GM04504 (cell line): ENCODE data around the gene SERINC1.

Experiments used
- DNase-seq: peaks from one replicate; pipeline ENCODE4 v3.0.0-alpha.2; 2012; ENCODE audit warnings: low read depth

Gene SERINC1

GRCh38 chr6:122432816-122433215 is 38.8 kb downstream of the SERINC1 start:
- no peak for DNase-seq

- no peak for DNase-seq
These were observed 39.8 kb downstream of the SERINC1 start for GRCh38 chr6:122431780-122432179.

- DNase-seq: no peak
These were observed 42.3 kb downstream of the SERINC1 start for GRCh38 chr6:122429323-122429722.

DNA sequence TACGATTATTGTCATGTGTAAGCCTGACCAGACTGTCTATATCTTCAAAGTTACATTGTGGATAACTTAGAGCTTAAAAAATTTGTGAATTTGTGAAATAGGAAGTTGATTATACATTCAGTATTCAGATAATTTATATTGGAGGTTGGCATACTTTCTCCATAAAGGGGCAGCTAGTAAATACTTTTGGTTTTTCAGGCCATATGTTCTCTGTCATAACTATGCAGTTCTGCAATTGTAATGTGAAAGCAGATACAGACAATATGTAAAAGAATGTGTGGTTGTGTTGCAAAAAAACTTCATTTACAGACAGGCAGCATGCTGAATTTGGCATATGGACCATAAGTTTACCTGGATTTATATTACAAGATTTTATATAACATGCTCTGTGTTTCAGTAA is 42.8 kb downstream of the SERINC1 start:
- DNase-seq: no peak

- no peak for DNase-seq
These were observed 45.0 kb downstream of the SERINC1 start for GRCh38 chr6:122426597-122426996.

DNA sequence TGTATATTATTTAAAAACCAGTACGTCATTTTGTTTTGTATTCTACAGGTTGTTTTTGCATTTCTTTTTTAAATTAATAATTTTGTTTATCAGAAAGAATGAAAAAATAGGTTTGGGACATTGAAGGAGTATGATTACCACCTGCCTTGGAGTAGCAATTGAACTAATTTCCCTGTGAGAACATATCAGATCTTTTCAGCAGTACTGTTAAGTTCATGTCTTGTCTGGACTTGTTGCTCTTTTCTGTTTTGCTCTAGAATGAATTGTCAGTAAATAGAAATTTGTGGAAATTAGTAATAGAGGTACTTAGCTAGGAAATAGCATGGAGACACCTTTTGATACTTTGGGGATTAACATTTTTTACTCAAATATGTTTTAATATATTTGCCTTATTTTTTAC is 47.9 kb downstream of the SERINC1 start:
- DNase-seq: no peak

- no peak for DNase-seq
These were observed 48.9 kb downstream of the SERINC1 start for GRCh38 chr6:122422614-122423267.

DNA sequence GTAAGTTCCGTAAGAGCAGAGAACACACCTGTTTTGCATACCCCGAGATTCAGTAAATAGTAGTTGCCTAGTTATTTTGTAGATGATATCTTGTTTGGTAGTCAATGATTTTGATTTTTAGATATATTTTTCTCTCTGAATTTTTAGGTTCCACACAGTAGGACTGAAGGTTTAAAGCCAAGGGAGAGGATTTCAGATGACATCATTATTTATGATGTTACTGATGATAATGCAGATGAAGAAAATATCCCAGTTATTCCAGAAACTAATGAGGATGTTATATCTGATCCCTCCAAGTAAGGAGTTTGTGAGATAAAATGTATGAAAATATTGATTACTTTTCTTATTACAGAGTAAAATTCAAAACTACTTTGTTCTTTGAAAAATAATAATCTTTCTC is 49.6 kb downstream of the SERINC1 start:
- DNase-seq: no peak

GRCh38 chr6:122416825-122417224 is 54.8 kb downstream of the SERINC1 start:
- DNase-seq: no peak

GRCh38 chr6:122412001-122412400 is 59.6 kb downstream of the SERINC1 start:
- no peak for DNase-seq

- DNase-seq: no peak
These were observed 62.7 kb downstream of the SERINC1 start for GRCh38 chr6:122408702-122409458.

GRCh38 chr6:122408240-122408639 is 63.4 kb downstream of the SERINC1 start:
- DNase-seq: no peak

DNA sequence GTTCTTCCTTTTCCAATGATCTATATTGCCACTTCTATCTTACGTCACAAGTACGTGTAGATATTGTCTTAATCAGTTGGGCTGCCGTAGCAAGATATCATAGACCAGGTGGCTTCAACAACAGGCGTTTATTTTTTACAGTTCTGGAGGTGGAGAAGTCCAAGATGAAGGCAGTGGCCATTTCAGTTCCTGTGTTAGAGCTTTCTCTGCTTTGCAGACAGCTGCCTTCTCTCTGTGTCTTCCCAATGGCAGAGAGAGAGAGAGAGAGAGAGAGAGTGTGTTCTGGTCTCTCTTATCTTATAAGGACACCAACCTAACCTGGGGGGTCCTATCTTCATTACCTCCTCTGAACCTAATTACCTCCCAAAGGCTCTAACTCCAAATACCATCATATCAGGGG is 63.9 kb downstream of the SERINC1 start:
- DNase-seq: no peak

- DNase-seq: no peak
These were observed 65.4 kb downstream of the SERINC1 start for GRCh38 chr6:122406187-122406586.

DNA sequence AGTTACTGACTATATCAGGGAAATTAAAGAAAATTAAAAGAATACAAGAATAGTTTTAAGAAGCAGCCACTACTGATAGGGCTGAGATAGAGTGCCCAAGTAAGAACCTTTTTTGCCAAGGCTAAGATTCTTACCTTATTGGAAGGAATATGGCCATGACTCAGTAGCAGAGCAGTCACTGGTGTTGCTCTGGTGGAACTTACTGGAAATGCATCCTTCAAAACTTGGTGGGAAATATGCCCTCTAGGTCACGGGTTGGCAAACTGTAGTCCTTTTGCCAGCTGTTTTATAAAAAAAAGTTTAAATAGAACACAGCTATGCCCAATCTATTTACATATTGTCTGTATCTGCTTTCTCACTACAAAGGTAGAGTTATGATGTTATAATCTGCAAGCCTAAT is 66.2 kb downstream of the SERINC1 start:
- DNase-seq: no peak

DNA sequence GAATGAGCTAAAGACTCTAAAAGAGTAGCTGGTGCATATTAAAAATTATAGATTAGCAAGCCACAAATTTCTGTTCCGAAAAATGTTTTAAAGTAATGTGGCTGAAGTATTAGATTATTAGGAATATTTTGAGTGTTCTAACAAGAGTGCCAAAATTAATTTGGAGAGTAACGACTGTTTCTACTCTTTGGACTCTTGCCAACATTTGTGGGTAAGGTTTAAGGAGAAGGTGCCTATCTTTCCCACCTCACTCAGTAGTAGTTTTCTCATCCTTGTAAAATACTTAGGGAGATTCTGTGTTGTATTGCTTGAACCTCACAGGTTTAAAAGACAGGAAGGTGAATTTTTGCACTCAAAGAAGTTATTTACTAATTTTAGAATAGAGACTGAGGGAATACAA is 67.2 kb downstream of the SERINC1 start:
- no peak for DNase-seq

GRCh38 chr6:122401104-122401503 is 70.5 kb downstream of the SERINC1 start:
- DNase-seq: no peak

- no peak for DNase-seq
These were observed 71.0 kb downstream of the SERINC1 start for GRCh38 chr6:122400462-122401089.

- DNase-seq: no peak
These were observed 71.5 kb downstream of the SERINC1 start for GRCh38 chr6:122400121-122400450.

GRCh38 chr6:122399348-122400120 is 72.1 kb downstream of the SERINC1 start, which contains the start of gene HSF2:
Gene HSF2 (plus strand): TSS chr6:122399652. CDS start chr6:122399738, 86 bp downstream.
- peak; percentile 96 for DNase-seq

GRCh38 chr6:122399055-122399347 is 72.6 kb downstream of the SERINC1 start:
- DNase-seq: no peak

DNA sequence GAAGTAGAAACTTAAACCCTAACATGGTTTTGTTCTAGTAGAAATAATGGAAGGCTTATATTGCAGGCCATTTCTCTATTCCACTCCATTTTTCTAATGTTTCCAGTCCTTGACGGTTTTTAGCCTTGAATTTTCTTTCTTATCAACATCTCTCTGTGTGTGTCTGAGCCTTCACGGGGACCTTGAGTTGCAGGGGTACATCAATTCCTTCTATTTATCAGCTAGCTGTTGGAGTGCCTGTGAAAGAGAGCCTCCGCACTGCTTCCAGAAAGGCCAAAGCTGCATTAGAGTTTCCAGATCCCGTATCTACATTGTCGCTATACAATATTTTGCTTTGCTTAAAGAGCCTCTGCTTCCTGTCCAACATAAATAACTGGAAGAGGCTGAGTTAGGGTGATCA is 77.6 kb downstream of the SERINC1 start:
- no peak for DNase-seq
